WTC11 (cell line): Measurements from ENCODE around the gene RADIL.

ENCODE experiments used
- TCF7 ChIP-seq: sonication (generic); formaldehyde crosslinking; IDR thresholded peaks from 2 replicates; pipeline ENCODE4 v1.8.0; 2022; ENCODE audit warnings: mild to moderate bottlenecking, low read depth, missing genetic modification reagents, moderate library complexity
- TF ChIP-seq, protein P1 (sequence below): sonication (generic); formaldehyde crosslinking; IDR thresholded peaks from 2 replicates; pipeline ENCODE4 v1.8.1; 2022; ENCODE audit warnings: low read depth, mild to moderate bottlenecking, moderate library complexity, missing genetic modification reagents, borderline replicate concordance
- TF ChIP-seq, protein P2 (sequence below): fragments of 200-600 bp; IDR thresholded peaks from 2 replicates; pipeline ENCODE4 v1.8.0; 2022; ENCODE audit warnings: antibody characterized with exemption

DNA sequence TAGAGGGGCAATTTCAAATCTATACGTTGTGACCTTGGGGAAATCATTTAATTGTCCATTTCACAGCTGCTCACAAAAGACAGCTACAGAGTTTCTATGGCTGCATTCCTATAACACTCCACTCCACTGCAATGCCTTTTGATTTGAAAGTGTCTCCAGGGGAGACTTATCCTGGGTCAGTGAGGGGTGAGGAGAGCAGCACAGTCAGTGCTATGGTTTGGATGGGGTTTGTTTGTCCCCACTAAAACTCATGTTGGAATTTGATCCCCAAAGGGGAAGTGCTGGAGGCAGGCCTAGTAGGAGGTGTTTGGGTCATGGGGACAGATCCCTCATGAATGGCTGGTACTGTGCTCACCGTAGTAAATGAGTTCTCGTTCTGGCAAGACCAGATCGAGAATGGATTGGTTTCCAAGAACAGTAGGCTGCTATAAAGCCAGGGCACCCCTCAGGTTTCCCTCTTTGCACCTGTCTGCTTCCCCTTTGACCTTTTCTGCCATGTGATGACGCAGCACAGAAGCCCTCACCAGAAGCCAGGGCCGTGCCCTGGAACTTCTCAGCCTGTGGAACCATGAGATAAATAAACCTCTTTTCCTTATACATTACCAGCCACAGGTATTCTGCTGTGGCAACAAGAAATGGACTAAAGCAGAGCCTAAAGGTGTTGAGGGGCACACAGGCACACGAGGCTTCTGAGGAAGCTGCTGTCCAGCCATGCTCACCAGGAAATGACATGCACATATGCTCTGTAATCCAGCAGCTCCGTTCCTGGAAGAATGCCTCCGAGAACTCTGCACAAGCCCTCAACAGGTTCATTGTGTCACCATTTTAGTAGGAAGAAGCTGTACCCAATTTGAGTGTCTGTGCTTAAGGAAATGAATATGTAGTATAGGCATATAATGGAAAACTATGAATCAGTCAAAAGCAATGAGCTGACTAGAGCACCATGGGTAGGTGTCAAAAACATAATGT, 16.7 kb downstream of the RADIL start:
- TF ChIP-seq, protein P1, sequence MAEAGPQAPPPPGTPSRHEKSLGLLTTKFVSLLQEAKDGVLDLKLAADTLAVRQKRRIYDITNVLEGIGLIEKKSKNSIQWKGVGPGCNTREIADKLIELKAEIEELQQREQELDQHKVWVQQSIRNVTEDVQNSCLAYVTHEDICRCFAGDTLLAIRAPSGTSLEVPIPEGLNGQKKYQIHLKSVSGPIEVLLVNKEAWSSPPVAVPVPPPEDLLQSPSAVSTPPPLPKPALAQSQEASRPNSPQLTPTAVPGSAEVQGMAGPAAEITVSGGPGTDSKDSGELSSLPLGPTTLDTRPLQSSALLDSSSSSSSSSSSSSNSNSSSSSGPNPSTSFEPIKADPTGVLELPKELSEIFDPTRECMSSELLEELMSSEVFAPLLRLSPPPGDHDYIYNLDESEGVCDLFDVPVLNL (CRISPR knock-in tag), result no peak
- TF ChIP-seq, protein P2, sequence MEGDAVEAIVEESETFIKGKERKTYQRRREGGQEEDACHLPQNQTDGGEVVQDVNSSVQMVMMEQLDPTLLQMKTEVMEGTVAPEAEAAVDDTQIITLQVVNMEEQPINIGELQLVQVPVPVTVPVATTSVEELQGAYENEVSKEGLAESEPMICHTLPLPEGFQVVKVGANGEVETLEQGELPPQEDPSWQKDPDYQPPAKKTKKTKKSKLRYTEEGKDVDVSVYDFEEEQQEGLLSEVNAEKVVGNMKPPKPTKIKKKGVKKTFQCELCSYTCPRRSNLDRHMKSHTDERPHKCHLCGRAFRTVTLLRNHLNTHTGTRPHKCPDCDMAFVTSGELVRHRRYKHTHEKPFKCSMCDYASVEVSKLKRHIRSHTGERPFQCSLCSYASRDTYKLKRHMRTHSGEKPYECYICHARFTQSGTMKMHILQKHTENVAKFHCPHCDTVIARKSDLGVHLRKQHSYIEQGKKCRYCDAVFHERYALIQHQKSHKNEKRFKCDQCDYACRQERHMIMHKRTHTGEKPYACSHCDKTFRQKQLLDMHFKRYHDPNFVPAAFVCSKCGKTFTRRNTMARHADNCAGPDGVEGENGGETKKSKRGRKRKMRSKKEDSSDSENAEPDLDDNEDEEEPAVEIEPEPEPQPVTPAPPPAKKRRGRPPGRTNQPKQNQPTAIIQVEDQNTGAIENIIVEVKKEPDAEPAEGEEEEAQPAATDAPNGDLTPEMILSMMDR, result no peak
- no peak for TF ChIP-seq TCF7 (CRISPR knock-in tag)
